OCI-LY3 (cell line): Measurements from ENCODE around the gene NACAD.

Experiments used
- CTCF ChIP-seq: fragments of 200-600, 300-600 bp; sonication (generic); IDR thresholded peaks from 2 replicates; pipeline ENCODE4 v1.5.1; 2014; ENCODE audit warnings: antibody characterized with exemption, low read length, low read depth
- EZH2phosphoT487 ChIP-seq: fragments of 200-600 bp; shearing (Covaris generic); IDR thresholded peaks from 2 replicates; pipeline ENCODE4 v1.6.1; 2018; ENCODE audit warnings: antibody characterized with exemption, mixed run types, low read depth

GRCh38 chr7:45066409-45066808 lies 22.4 kb downstream of the NACAD start:
- TF ChIP-seq CTCF = no peak
- no peak for TF ChIP-seq EZH2phosphoT487
